Astrocyte of the spinal cord (primary cell): ENCODE data around the gene PROSER3.
A peak's percentile ranks its signal among the peaks of the same experiment; 100 is the strongest.

Experiments
- DNase-seq: peaks from one replicate; pipeline ENCODE4 v3.0.0; 2011; ENCODE audit warnings: low read depth, low spot score
- H3K4me3 ChIP-seq: 2 replicates; pipeline ENCODE4 v1.5.1; 2011; ENCODE audit warnings: low read depth, mild to moderate bottlenecking, low read length, moderate library complexity
- CTCF ChIP-seq: IDR thresholded peaks from 2 replicates; pipeline ENCODE4 v1.5.1; 2012; ENCODE audit warnings: low read depth, mild to moderate bottlenecking, low read length, inconsistent platforms
- in situ Hi-C: cut with HindIII; loops from 2 replicates; pipeline ENCODE4 v1.10.0; 2017; ENCODE audit warnings: low sequenced_read_pairs

The PROSER3 gene

GRCh38 chr19:35753634-35754369, 4.2 kb upstream of the PROSER3 start:
- no peak for TF ChIP-seq CTCF
- no peak for DNase-seq
- no peak overlapping the region for H3K4me3 ChIP-seq
- in situ Hi-C loops = no loop called here

GRCh38 chr19:35754370-35755130, 3.4 kb upstream of the PROSER3 start:
- DNase-seq = no peak
- no peak for TF ChIP-seq CTCF
- in situ Hi-C loops = no loop called here
- H3K4me3 ChIP-seq = no peak overlapping the region

DNA sequence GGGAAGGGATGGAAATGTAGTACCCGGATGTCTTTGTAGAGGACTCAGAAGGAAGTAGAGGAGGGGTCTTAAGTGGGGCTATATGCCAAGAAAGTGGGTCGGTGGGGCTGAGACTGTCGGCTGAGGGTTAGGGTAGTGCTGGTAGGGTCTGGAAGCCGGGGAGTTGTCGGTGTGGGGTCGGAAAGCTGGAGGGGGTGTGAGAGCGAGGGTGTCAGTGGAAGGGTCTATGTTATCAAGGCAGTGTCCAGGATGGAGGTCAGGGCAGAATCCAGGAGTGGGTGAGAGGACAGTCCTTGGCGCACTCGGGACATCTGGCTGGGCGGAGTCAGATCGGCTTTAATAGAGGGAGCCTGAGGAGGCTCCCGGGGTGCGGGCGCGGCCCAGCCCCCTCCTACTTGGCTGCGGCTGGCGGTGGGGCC, 2.8 kb upstream of the PROSER3 start:
- TF ChIP-seq CTCF = no peak
- in situ Hi-C loops = no loop called here
- DNase-seq = no peak
- H3K4me3 ChIP-seq = peak overlapping the region; percentile 5

DNA sequence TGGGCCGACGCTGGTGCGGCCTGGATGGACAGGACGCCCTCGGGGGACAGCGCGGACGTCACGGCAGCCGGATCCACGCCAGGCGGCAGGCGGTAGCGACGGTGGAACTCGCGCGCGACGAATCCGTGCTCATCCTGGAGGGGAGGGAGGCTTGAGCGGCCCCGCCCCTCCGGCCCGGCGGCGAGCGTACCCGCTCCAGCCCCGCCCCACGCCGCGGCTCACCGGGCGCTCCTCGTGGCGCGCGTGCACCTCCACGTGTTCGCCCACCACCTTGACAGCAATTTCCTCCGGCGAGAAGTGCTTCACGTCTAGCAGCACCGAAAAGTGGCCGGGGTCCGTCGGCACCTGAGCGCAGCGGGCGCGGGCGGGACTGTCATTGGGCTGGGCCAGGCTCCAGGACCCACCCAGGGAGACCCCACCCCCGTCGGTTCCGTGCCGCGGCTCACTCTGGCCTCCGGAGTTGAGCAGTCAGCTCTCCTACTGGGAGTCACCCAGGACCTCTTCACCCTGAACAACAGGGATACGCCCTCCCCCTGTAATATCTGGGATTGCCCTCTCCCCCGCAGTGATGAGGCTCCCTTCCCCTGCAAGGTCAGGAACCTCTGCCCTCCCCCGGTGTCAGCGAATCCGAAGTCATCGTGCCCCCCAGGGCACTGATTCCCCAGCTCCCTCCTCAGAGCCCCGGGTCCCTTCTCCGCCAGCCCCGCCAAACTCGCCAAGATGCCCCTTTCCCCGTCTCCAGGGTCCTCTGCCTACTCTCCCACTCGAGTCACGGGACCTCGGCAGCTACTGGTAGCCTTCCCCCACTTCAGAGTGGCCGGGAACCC, 2.2 kb upstream of the PROSER3 start:
- no peak for TF ChIP-seq CTCF
- peak; percentile 38 for DNase-seq
- in situ Hi-C loops = no loop called here

GRCh38 chr19:35756377-35757230, 1.4 kb upstream of the PROSER3 start, which contains the start of gene HSPB6:
HSPB6 (minus strand) TSS chr19:35757029; CDS start chr19:35757008, 21 bp downstream.
- TF ChIP-seq CTCF = no peak
- in situ Hi-C loops = no loop called here
- DNase-seq = peak; percentile 92
- peak within 1 kb of the TSS; percentile 56 for H3K4me3 ChIP-seq

More for the DNA sequence above, 2.2 kb upstream of the PROSER3 start:
- peak overlapping the region; percentile 56 for H3K4me3 ChIP-seq
